ENCODE measurements around the gene RNF114.
"Not testable (repeated sequence)": the region's sequence is repeated elsewhere in the genome, so short reads cannot be mapped to it uniquely, and the experiment has no call there.

Gene RNF114

GRCh38 chr20:49964964-49965780 lies 29.0 kb downstream of the RNF114 start:
- DNase-seq (ENCODE audit: low read depth, low spot score), result no peak

DNA sequence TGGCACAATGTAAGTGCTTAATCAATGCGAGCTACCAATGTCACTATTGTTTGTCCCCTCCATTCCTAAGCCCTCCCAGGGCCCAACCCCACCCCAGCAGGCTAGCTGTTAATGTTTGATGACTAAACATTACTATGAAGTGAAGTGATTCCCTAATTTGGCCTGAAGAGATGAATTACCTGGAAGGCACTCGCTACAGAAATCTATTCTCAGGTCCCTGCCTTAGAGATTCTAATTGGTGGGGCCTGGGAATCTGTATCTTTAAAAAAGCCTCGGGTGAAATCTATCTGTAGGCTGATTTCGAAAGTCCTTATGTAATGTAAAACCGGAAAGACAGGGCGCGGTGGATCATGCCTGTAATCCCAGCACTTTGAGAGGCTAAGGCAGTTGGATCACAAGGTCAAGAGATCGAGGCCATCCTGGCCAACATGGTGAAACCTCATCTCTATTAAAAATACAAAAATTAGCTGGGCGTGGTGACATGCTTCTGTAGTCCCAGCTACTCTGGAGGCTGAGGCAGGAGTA lies 29.6 kb downstream of the RNF114 start:
- DNase-seq (ENCODE audit: low read depth, low spot score), result no peak

GRCh38 chr20:49966861-49967260 lies 30.7 kb downstream of the RNF114 start:
- no peak for DNase-seq (ENCODE audit: low read depth, low spot score)

DNA sequence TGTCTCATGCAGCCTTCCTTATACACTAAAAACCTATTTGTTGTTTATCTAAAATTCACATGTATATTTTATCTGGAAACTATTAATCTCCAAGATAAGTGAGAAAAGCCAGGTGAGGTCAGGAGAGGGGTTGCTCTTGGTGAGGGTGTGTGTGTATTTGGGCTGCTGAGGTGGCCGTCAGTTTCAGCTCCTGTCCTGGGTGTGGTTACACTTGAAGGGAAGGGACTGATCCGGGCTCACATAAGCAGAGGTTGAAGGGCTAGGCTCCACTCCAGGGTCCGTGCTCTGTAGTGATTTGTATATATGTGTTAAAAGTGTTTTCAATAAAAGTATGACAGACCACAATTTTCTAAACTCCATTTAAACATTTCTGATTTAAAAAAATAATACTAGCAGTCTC lies 33.0 kb downstream of the RNF114 start:
- no peak for DNase-seq (ENCODE audit: low read depth, low spot score)

DNA sequence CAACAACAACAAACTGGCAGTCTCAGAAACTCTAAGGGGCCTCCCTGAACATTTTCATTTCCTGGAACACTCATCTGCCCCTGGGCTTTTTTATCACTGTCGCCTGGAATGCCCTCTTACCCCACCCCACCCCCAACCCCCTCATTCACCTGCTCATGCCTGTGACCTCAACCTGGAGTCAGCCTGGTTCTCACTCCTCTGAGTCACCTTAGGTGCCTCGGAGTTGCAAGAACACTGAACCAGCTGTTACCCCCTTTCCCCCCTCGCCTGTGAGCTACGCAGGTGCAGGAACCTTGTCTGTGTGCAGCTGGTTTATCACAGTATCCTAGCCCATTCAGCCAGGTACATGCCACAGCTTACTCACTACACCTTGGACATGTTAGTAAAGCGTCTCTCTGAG lies 33.7 kb downstream of the RNF114 start:
- DNase-seq (ENCODE audit: low read depth, low spot score), result no peak

GRCh38 chr20:49970498-49970897 lies 34.3 kb downstream of the RNF114 start:
- no peak for DNase-seq (ENCODE audit: low read depth, low spot score)

- DNase-seq (ENCODE audit: low read depth, low spot score), result no peak
These were observed 37.8 kb downstream of the RNF114 start for GRCh38 chr20:49973981-49974380.

GRCh38 chr20:49976542-49976941 lies 40.3 kb downstream of the RNF114 start:
- no peak for DNase-seq (ENCODE audit: low read depth, low spot score)

DNA sequence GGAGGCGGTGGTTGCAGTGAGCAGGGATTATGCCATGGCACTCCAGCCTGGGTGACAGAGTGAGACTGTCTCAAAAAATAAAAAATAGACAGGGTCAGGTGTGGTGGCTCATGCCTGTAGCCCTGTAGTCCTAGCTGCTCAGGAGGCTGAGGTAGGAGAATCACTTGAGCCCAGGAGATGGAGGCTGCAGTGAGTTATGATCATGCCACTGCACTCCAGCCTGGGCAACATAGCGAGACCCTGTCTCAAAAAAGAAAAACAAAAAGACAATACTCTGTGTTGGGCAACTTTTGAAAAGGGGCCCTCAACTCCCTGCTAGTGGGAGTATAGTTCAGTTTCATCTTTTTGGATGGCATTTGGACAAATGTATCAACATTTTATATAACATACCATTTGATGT lies 41.5 kb downstream of the RNF114 start:
- not testable (repeated sequence) for DNase-seq (ENCODE audit: low read depth, low spot score)

GRCh38 chr20:49978685-49979029 lies 42.5 kb downstream of the RNF114 start:
- no peak for DNase-seq (ENCODE audit: low read depth, low spot score)

DNA sequence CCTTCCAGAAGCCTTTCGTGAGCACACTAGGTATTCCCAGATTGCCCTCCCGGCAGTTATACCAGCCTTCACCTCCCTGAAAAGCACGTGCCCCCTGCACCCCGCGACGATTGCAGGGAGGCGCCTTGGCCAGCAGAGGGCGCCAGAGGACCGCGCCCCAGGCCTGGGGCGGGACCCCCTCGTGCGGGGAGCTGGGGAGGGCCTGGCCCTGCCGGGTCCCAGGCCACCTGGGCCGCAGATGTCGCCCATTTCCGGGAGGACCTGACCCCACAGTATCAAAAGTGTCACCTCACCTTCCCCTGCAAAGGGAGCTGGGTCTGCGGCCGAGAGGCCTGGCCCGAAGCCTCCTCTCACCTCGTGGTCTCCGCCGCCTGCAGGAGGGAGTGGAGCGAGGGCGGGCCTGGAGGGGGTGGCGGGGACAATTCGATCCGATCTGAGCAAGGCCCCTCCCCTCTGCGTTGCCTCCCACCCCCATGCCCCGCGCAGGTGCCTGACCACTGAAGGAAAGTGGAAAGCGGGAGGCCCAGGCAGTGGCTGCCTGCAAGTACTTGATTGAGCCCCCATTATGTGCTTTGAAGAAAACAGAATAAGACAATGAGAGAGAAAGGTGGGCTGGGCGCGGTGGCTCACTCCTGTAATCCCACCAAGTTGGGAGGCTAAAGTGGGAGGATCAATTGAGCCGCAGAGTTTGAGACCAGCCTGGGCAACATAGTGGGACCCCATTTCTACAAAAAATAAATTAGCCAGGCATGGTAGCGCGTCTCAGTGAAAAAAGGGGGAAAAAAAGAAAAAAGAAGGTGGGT lies 43.0 kb downstream of the RNF114 start:
- DNase-seq (ENCODE audit: low read depth, low spot score), result peak; percentile 54

DNA sequence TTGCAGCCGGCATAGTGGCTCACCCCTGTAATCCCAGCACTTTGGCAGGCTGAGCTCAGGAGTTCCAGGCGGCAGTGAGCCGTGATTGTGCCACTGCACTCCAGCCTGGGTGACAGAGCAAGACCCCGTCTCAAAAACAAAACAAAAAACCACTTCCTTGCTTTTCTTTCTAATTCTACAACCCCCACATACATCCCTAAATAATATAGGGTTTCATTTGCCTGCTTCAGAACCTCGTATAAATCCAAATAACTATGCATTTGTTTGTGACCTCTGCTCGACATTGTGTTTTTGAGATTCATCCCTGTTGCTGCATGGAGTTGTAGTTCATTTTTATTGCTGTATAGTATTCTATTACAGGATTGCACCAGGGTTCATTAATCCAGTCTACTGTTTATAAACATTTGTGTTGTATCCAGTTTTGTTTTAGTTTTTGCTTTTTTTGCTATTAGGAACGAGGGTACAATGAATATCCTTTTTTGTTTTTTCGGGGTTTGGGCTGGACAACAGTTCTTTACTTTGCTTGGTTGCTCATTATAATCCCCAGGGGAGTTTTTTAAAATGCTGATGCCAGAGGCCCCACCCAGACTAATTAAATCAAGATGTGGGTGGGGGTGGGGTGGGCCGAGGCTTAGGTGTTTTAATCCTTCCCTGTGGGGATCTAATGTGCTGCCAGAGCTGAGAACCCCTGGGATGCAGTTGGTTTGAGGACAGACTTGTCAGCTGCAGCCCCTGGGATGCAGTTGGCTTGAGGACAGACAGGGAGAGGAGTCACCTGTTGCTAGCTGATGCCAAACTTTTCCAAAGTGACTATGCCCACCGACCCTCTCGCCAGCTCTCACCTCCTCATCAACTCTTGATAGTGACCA lies 44.2 kb downstream of the RNF114 start:
- no peak for DNase-seq (ENCODE audit: low read depth, low spot score)

DNA sequence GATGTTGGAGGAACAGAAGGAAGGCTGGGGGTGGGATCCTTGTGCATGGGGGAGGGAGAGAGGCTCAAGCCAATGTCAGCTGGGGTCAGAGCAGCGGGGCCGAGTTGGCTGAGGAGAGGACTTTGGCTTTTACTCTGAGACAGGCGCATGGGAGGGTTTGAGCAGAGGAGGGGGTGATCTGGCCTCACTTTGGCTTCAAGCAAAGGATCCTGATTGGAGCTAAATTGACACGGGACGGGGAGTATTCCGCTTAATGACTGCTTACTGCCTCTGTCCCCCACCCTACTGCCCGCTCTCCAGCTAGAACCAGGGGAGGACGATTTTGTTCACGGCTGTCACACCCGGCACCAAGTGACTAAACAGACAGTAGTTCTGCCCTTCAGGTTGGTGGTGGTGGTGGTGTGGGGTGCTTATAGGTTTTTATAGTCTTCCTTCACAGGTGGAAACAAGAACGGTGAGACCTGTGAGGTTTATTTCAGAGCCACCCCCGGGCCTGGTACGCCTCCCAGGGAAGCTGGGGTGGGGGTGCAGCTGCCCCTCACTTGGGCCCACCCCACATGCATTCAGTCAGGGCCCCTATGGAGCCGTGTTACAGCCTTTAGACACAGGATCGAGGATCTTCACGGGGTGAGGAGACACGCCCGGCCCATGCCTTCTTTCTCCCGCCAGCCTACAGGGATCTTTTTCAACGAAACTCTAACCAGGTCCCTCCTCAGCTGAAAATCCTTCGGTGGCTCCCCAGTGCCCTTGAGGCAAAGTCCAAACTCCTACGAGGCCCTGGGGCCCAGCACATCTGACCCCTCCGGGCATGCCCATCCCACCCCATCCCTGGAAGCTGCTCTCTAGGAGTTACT lies 45.2 kb downstream of the RNF114 start:
- DNase-seq (ENCODE audit: low read depth, low spot score), result no peak

- DNase-seq (ENCODE audit: low read depth, low spot score), result no peak
These were observed 45.8 kb downstream of the RNF114 start for GRCh38 chr20:49982072-49982345.

DNA sequence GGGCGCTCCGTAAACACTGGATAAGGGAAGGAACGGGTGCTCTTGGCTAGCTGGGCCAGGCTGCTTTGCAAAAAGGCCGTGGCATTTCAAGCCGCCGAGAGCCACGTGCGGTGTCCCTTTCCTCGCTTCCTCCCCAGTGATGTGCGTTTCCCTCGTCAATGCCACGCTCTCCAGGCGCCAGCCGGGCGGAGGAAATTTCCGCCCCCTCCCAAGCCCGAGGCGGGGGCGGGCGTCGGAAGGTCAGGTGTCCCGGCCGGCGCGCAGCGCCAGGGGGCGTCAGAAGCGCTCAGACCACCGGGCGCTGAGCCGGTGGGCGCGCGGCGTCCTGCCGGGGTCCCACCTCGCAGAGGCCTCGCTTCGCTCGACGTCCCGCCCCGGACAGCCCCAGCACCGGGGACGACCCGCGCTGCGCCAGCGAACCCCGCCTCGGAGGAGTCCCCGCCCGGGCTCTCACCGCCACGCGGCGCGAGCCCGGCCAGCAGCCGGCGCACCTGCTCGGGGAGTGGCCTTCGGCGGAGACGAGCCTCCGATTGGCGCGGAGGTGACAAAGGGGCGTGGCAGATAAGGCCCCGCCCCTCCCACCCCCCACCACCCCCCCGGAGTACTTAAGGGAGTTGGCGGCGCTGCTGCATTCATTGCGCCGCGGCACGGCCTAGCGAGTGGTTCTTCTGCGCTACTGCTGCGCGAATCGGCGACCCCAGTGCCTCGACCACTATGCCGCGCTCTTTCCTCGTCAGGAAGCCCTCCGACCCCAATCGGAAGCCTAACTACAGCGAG lies 46.3 kb downstream of the RNF114 start, which contains the start of gene SNAI1:
TSS of gene SNAI1 (plus strand) at position 635 of the 777 bp plus-strand sequence. CDS start at position 715, 80 bp downstream.
- peak; percentile 66 for DNase-seq (ENCODE audit: low read depth, low spot score)

DNA sequence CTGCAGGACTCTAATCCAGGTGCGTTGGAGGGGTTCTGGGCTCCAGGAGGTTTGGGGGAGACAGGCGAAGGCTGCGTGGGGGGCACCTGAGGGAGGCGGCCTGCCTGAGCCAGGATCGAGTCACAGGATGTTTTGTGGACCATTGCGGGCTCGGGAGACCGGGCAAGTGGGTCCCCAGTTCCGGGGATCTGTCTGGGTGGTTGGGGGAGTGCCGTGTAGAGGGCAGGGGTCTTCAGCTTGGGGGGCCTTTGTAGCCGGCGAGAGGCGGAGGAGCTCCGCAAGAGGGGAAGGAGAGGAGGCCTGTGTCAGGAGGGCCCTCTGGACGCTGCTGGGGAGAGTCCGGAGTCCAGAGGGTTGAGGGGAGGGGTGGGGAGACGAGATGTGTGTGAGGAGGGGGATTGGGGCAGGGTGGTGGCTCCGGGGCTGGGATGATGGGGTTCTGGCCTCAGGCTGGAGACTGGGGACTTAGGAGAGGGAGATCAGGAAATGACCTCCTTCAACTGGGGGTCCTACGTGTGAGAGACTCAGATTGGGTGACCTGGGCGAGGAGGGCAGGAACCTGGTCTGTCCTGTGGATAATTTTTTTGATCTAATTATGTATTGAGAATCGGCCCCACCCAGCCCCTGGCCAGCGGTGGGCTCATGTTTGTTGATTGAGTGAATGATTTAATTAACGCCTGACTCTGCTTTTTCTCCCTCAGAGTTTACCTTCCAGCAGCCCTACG lies 47.1 kb downstream of the RNF114 start:
- DNase-seq (ENCODE audit: low read depth, low spot score), result no peak

DNA sequence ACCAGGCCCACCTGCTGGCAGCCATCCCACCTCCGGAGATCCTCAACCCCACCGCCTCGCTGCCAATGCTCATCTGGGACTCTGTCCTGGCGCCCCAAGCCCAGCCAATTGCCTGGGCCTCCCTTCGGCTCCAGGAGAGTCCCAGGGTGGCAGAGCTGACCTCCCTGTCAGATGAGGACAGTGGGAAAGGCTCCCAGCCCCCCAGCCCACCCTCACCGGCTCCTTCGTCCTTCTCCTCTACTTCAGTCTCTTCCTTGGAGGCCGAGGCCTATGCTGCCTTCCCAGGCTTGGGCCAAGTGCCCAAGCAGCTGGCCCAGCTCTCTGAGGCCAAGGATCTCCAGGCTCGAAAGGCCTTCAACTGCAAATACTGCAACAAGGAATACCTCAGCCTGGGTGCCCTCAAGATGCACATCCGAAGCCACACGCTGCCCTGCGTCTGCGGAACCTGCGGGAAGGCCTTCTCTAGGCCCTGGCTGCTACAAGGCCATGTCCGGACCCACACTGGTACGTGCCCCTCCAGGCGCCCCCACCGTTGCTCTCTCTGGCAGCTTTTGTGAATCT lies 47.7 kb downstream of the RNF114 start:
- no peak for DNase-seq (ENCODE audit: low read depth, low spot score)

GRCh38 chr20:49984426-49985153 lies 48.4 kb downstream of the RNF114 start:
- DNase-seq (ENCODE audit: low read depth, low spot score), result no peak

- no peak for DNase-seq (ENCODE audit: low read depth, low spot score)
These were observed 49.0 kb downstream of the RNF114 start for GRCh38 chr20:49985157-49985556.
